Fibroblast of the aortic adventitia (primary cell): ENCODE measurements around the gene DENND2A. TPM values are rescaled to one million over a fixed set of nuclear protein-coding genes. Genes with fewer than 3 reads are reported as not detected.

ENCODE experiments used
- DNase-seq: peaks from one replicate; pipeline ENCODE4 v3.0.0-alpha.2; 2010; ENCODE audit warnings: low read depth
- H3K4me3 ChIP-seq: 2 replicates; pipeline ENCODE4 v1.5.1; 2011; ENCODE audit warnings: low read depth, mild to moderate bottlenecking, control low read depth, low read length, moderate library complexity
- CTCF ChIP-seq: IDR thresholded peaks from 2 replicates; pipeline ENCODE4 v1.5.1; 2011; ENCODE audit warnings: mild to moderate bottlenecking, low read length, control low read depth, inconsistent platforms; ENCODE audit not compliant: insufficient read depth
- total RNA-seq: library from RNA; depleted of rRNA; stranded (reverse); fragments of >200 nt; gene quantifications from 2 replicates; pipeline ENCODE4 v1.2.3, GENCODE V29; 2012; ENCODE audit warnings: low replicate concordance

The DENND2A gene
- total RNA-seq, 1 donor = 17.7 TPM

DNA sequence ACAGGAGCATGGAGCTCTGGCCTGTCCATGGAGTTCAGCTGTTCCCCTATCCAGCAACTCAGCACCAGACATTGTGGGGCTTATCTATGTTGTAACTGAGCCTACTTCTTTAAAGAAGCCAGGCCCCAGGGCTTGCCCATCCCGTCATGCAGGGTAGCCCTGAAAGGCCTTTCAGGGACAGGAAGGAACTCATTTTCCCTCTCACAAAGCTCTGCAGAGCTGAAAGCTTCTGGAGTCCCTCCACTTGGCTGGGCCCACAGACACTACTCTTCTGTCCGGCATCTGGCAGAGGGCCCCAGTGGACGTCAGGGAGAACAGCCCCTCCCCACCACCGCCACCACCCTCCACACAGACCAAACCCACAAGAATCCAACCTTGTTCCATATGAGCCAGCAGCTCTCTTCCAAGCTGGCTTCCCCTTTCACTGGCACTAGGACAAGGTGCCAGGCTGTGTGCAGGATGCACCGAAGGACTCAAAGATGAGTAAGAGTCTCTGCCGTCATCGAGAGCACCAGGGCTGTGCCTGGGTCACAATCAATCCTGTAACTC, 33.1 kb downstream of the DENND2A start:
- no peak for TF ChIP-seq CTCF
- peak; percentile 97 for DNase-seq

DNA sequence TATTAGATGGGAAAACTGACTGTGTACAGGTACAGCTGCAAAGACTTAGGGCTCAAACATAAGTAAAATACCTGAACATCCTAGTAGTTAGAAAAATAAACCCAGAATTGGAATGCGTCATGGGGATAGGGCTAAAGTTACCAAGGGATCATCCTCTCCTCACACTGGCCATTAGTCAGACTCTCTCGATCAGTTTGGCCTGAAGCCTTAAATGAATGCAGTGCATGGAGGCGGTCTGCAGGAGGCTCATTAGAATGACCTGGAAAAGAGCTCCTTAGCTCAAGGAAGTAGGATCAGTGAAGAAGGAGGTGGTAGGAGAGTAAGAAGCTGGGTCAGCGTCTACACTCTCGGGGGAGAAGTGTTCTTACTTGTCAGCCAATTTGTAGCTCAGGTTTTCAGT, 35.3 kb downstream of the DENND2A start:
- peak; percentile 30 for DNase-seq
- H3K4me3 ChIP-seq = no peak overlapping the region

More for the DNA sequence above, 33.1 kb downstream of the DENND2A start:
- no peak overlapping the region for H3K4me3 ChIP-seq

GRCh38 chr7:140604760-140605159, 35.9 kb downstream of the DENND2A start:
- TF ChIP-seq CTCF = no peak
- H3K4me3 ChIP-seq = no peak overlapping the region
- peak; percentile 33 for DNase-seq

More for the DNA sequence above, 35.3 kb downstream of the DENND2A start:
- no peak for TF ChIP-seq CTCF

DNA sequence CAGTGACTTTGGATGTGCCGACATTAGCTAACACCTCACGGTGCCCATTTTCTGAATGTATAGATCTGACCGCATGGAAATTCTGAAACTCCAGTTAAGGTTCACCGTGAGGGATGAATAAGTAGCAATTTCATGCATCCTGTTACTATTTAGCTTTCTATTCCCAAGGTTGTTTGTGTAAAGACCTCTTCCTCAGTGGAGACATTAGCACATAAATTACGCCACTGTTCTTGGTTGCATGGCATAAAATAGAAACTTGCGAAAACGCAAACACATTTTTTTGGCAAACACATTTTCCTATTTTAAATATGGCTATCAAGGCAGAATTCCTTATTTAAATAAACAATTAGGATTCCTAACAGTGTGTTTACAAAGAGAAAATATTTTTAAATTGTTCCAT, 36.5 kb downstream of the DENND2A start:
- TF ChIP-seq CTCF = no peak
- DNase-seq = no peak
- H3K4me3 ChIP-seq = no peak overlapping the region

DNA sequence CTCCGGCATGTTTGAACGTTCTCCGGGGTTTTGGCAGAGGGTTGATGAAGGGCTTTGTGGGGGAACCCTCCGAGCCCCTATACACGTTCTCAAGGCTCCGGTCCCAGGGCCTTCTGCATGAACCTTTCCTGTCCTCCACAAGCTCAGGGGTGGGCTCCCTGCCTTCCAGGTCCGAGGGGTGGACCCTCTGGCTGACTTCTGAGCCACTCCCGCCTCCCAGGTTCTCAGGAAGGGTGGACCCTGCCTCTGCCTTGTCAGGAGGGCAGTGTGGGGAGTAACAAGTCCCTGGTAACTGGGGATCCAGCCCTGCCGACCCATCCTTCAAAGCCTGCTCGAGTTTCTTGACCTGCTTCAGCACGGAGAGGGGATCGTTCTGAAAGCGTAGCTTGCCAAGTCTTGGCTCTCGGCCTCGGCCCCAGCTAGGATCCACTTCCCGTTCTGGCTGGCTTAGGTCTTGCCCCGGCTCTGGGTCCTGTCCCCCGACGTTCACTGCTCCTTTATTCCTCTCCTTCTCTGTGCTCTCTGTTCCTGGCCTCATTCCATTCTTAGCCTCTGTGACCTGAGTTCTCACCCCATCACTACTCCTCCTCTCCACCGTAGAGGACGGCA, 38.9 kb downstream of the DENND2A start:
- no peak overlapping the region for H3K4me3 ChIP-seq
- TF ChIP-seq CTCF = no peak
- no peak for DNase-seq

DNA sequence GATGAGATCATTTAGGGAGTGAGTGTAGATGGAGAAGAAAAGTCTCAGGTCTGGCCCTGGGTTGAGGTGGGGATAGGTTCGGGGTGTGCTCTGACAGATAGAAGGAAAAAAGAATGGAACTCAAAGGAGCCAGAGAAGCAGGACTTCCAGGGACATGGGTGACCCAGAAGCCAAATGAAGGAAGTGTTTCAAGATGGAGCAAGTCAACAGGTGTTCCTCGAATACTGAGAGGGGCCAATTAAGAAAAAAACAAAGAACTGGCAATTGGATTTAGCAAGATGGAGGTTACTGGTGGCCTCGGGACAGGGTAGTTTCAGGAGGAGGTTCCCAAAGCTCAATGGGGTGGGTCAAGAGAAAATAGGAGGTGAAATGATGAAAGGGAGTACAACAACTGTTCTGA, 40.3 kb downstream of the DENND2A start:
- H3K4me3 ChIP-seq = no peak overlapping the region
- DNase-seq = no peak
- no peak for TF ChIP-seq CTCF
